Kidney epithelial cell (primary cell): ENCODE measurements around the gene TUBA4B. TPM values are rescaled to one million over a fixed set of nuclear protein-coding genes. Genes with fewer than 3 reads are reported as not detected.

Source experiments
- DNase-seq: peaks from one replicate; pipeline ENCODE4 v3.0.0-alpha.2; 2010; ENCODE audit warnings: low read depth
- H3K27me3 ChIP-seq: 2 replicates; pipeline ENCODE4 v1.6.0; 2011; ENCODE audit warnings: low read length; ENCODE audit not compliant: control insufficient read depth, insufficient read depth
- H3K36me3 ChIP-seq: 2 replicates; pipeline ENCODE4 v1.5.1; 2011; ENCODE audit warnings: low read length; ENCODE audit not compliant: control insufficient read depth, insufficient read depth
- H3K4me3 ChIP-seq: 2 replicates; pipeline ENCODE4 v1.5.1; 2011; ENCODE audit warnings: low read depth, mild to moderate bottlenecking, control low read depth, low read length
- total RNA-seq: library from RNA; depleted of rRNA; stranded (reverse); fragments of >200 nt; gene quantifications from 2 replicates; pipeline ENCODE4 v1.2.3, GENCODE V29; 2015
- TF ChIP-seq, protein P1 (sequence below): IDR thresholded peaks from 2 replicates; pipeline ENCODE4 v1.5.1; 2011; ENCODE audit warnings: mild to moderate bottlenecking, moderate library complexity, low read length, control low read depth, inconsistent platforms; ENCODE audit not compliant: insufficient read depth, poor library complexity, severe bottlenecking

The TUBA4B gene
- total RNA-seq = not detected in 2 replicates

DNA sequence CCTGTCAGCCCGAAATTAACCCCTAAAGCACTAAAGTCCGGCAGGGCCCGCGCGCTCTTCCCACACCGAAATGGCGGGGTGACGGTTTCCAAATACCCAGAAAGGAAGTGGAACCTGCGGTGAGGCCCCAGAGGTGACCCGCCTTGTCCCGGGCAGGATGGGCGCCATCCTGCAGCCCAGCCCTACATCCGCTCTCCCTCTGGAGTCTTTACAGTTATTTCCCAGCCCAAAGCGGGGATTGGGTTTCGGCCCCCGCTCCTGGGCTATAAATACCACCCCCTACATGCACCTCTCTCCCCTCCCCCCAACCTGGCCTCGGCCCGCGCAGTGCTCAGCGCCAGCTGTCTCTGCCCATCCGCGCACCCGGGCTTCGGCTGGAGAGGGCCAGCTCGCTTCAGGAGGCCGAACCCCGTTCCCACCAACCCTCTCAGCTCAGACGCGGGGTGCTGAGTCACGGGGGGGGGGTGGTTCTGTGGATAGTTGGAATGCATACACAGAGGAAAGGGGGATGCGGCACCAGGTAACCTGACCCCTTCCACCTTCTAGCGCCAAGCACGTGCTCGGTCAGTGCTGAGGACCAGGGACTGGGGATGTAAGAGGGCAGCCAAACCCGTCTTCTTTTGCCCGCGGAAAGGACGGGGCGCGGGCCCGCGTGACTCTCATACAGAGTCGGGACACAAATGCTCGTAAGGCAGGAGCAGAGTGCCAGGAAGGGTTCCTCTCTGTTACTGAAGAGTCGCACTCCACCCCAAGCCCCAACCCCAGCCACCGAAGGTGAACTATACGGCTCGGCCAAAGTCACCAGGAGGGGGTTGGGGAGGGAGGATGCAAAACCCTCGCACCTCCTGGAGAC, at the start of gene TUBA4B:
TSS of gene TUBA4B (plus strand) at position 344 of the 853 bp plus-strand sequence. CDS start at position 509, 165 bp downstream.
- Histone ChIP-seq H3K4me3 (peak within 1 kb of the TSS; percentile 58), H3K36me3 (no peaks in the 10 kb centered on the region), H3K27me3 (peaks cover 9% of the 10 kb centered on the region)
- TF ChIP-seq, protein P1, sequence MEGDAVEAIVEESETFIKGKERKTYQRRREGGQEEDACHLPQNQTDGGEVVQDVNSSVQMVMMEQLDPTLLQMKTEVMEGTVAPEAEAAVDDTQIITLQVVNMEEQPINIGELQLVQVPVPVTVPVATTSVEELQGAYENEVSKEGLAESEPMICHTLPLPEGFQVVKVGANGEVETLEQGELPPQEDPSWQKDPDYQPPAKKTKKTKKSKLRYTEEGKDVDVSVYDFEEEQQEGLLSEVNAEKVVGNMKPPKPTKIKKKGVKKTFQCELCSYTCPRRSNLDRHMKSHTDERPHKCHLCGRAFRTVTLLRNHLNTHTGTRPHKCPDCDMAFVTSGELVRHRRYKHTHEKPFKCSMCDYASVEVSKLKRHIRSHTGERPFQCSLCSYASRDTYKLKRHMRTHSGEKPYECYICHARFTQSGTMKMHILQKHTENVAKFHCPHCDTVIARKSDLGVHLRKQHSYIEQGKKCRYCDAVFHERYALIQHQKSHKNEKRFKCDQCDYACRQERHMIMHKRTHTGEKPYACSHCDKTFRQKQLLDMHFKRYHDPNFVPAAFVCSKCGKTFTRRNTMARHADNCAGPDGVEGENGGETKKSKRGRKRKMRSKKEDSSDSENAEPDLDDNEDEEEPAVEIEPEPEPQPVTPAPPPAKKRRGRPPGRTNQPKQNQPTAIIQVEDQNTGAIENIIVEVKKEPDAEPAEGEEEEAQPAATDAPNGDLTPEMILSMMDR = no peak
- no peak for DNase-seq

DNA sequence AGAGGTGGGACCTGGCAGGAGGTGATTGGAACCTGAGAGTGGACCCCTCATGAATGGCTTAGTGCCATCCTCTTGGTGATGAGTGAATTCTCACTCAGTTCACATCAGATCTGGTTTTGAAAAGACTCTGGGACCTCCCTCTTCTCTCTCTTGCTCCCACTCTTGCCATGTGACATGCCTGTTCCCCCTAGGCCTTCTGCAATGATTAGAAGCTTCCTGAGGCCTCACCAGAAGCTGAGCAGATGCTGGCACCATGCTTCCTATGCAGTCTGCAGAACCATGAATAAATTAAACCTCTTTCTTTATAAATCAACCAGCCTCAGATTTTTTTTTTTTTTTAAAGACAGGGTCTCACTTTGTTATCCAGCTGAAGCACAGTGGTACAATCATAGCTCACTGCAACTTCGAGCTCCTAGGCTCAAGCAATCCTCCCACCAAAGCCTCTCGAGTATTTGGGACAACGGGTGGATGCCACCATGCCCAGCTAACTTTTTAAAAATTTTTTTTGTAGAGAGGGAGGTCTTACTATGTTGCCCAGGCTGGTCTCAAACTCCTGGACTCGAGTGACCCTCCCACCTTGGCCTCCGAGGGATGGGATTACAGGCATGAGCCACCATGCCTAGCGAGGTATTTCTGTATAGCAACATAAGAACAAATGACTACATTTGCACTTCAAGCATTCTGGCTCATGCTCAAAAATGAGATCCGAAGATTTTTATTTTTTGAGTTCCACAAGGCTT, 48.4 kb upstream of the TUBA4B start:
- no peak overlapping the region for H3K4me3 ChIP-seq
- no peak for DNase-seq
- H3K36me3 ChIP-seq = peaks cover 1% of the 10 kb centered on the region
- TF ChIP-seq, protein P1 = no peak
- H3K27me3 ChIP-seq = no peaks in the 10 kb centered on the region

DNA sequence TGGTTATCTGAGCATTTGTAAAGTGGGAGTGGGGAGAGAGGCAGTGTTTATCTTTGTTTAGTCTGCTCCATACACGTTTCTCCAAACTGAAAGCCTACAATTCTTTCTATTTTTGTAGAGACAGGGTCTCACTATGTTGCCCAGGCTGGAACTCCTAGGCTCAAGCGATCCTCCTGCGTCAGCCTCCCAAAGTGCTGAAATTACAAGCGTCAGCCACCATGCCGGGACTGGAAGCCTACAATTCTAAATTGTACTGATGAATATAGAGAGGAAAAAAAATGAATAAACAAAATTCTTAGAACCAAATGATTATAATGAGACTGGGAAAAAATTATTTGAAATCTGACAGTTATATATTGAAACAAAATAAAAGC, 47.9 kb upstream of the TUBA4B start:
- no peaks in the 10 kb centered on the region for H3K27me3 ChIP-seq
- DNase-seq = no peak
- peaks cover 1% of the 10 kb centered on the region for H3K36me3 ChIP-seq
- no peak overlapping the region for H3K4me3 ChIP-seq
- TF ChIP-seq, protein P1 = no peak

DNA sequence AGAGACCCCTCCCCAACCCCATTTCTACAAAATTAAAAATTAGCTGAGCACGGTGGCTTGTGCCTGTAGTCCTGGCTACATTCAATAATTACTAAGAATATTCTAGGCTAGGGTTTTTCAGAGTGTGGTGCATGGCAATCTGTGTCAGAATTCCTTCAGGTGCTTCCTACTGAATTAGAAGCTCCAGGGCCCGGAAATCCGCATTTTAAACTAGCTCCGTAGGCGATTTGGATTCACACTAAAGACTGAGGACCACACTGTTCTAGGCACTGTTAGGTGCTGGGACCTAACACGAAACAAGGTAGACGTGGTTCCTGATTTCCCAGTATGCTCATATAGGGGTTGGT, 47.1 kb upstream of the TUBA4B start:
- Histone ChIP-seq H3K4me3 (peak overlapping the region; percentile 81), H3K27me3 (no peaks in the 10 kb centered on the region), H3K36me3 (peaks cover 3% of the 10 kb centered on the region)
- no peak for DNase-seq
- TF ChIP-seq, protein P1 = no peak

DNA sequence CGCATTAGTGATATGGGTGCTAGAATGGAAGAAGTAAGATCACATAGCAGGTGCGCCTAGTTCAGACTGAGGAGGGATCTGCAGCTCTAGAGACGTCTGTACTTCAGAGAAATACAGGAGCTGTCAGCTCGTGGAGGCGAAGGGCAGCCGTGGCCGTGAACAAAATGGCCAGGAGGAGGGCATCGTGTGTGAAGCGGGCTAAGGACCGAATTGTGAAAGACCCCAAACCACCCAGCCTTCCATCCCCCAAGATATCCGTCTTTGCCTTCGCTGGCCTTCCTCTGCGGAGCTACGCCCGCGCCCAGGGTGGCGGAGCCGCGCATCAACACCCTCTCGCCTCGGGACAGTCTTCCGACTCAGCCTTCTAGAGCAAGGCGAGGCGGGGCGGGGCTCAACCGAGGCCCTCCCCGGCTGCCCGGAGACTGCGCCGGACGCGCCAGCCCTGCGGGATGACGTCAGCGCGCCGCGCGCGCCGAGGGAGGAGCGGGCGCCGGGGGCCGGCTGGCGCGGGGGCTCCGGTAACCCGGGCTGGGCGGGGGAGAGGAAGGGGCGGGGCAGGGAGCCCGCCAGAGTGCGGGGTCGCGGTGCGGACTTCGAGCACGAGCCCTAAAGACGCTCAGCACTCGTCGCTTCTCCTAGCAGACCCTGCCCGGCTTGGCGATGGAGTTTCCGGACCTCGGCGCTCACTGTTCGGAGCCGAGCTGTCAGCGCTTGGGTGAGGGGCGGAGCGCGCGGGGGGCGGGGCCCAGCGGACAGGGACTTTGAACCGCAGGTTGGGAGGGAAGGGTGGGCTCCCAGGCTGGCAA, 46.5 kb upstream of the TUBA4B start, which contains the start of gene ZFAND2B:
TSS of gene ZFAND2B (plus strand) at position 455 of the 806 bp plus-strand sequence. CDS start at position 661, 206 bp downstream.
- H3K36me3 ChIP-seq = peaks cover 3% of the 10 kb centered on the region

More for the DNA sequence above, 46.5 kb upstream of the TUBA4B start, which contains the start of gene ZFAND2B:
- TF ChIP-seq, protein P1 = no peak
- H3K27me3 ChIP-seq = no peaks in the 10 kb centered on the region
- H3K4me3 ChIP-seq = peak within 1 kb of the TSS; percentile 81
- no peak for DNase-seq
